GM19099 (cell line): ENCODE data around the gene SCLT1.

Experiments
- POLR2A ChIP-seq: IDR thresholded peaks from 3 replicates; pipeline ENCODE4 v1.6.1; 2011; ENCODE audit warnings: low read depth; ENCODE audit not compliant: insufficient read length; ENCODE audit errors: extremely low read depth

The SCLT1 gene

GRCh38 chr4:128983771-128984485 lies 109.4 kb downstream of the SCLT1 start:
- no peak for TF ChIP-seq POLR2A

- no peak for TF ChIP-seq POLR2A
Measured at GRCh38 chr4:128981377-128981776, 112.0 kb downstream of the SCLT1 start.

- no peak for TF ChIP-seq POLR2A
Measured at GRCh38 chr4:128980816-128981326, 112.5 kb downstream of the SCLT1 start.

GRCh38 chr4:128979934-128980333 lies 113.4 kb downstream of the SCLT1 start:
- TF ChIP-seq POLR2A: no peak

GRCh38 chr4:128978985-128979384 lies 114.4 kb downstream of the SCLT1 start:
- TF ChIP-seq POLR2A: no peak

- no peak for TF ChIP-seq POLR2A
Measured at GRCh38 chr4:128974136-128974581, 119.2 kb downstream of the SCLT1 start.

- TF ChIP-seq POLR2A: no peak
Measured at GRCh38 chr4:128973384-128973783, 120.0 kb downstream of the SCLT1 start.

- TF ChIP-seq POLR2A: no peak
Measured at GRCh38 chr4:128961405-128961804, 131.9 kb downstream of the SCLT1 start.

- TF ChIP-seq POLR2A: no peak
Measured at GRCh38 chr4:128958194-128958593, 135.1 kb downstream of the SCLT1 start.

- no peak for TF ChIP-seq POLR2A
Measured at GRCh38 chr4:128957459-128957858, 135.9 kb downstream of the SCLT1 start.

GRCh38 chr4:128955751-128956150 lies 137.6 kb downstream of the SCLT1 start:
- no peak for TF ChIP-seq POLR2A

GRCh38 chr4:128954941-128955340 lies 138.4 kb downstream of the SCLT1 start:
- TF ChIP-seq POLR2A: no peak

- no peak for TF ChIP-seq POLR2A
Measured at GRCh38 chr4:128951316-128951715, 142.0 kb downstream of the SCLT1 start.

- TF ChIP-seq POLR2A: no peak
Measured at GRCh38 chr4:128950796-128951195, 142.5 kb downstream of the SCLT1 start.

- no peak for TF ChIP-seq POLR2A
Measured at GRCh38 chr4:128946916-128947315, 146.4 kb downstream of the SCLT1 start.

GRCh38 chr4:128942607-128943006 lies 150.7 kb downstream of the SCLT1 start:
- no peak for TF ChIP-seq POLR2A

- no peak for TF ChIP-seq POLR2A
Measured at GRCh38 chr4:128940971-128941370, 152.4 kb downstream of the SCLT1 start.
